BLaER1 treated with 17β-estradiol and CSF1 and Interleukin-3, amounts not matched to agents 10 nM and 100 nM (cell line): ENCODE data around the gene TMEM231.
"Not testable (repeated sequence)": the region's sequence is repeated elsewhere in the genome, so short reads cannot be mapped to it uniquely, and the experiment has no call there.

ENCODE experiments used
- H3K27ac ChIP-seq, 11 experiments: shearing (Covaris generic); formaldehyde crosslinking; 2 replicates each; pipeline ENCODE4 v1.8.1; 2022
- H3K27me3 ChIP-seq, 11 experiments: shearing (Covaris generic); formaldehyde crosslinking; 2 replicates each; pipeline ENCODE4 v1.8.1; 2022
- H3K36me3 ChIP-seq, 11 experiments: shearing (Covaris generic); formaldehyde crosslinking; 2 replicates each; pipeline ENCODE4 v1.8.1; 2022
- H3K4me1 ChIP-seq, 10 experiments: shearing (Covaris generic); formaldehyde crosslinking; 2 replicates each; pipeline ENCODE4 v1.8.1; 2022
- H3K4me2 ChIP-seq, 11 experiments: shearing (Covaris generic); formaldehyde crosslinking; 2 replicates each; pipeline ENCODE4 v1.8.1; 2022
- H3K4me3 ChIP-seq, 10 experiments: shearing (Covaris generic); formaldehyde crosslinking; 2 replicates each; pipeline ENCODE4 v1.8.1; 2022
- H3K9ac ChIP-seq, 11 experiments: shearing (Covaris generic); formaldehyde crosslinking; 2 replicates each; pipeline ENCODE4 v1.8.1; 2022
- H3K9me3 ChIP-seq, 11 experiments: shearing (Covaris generic); formaldehyde crosslinking; replicated peaks in 1 of 11; 2 replicates each; pipeline ENCODE4 v1.8.1; 2022
- H4K20me1 ChIP-seq, 11 experiments: shearing (Covaris generic); formaldehyde crosslinking; 2 replicates each; pipeline ENCODE4 v1.8.1; 2022
- Cebpa-rat ChIP-seq, 11 experiments: shearing (Covaris generic); IDR thresholded peaks; 2 replicates each; pipeline ENCODE4 v1.8.1; 2022

Gene TMEM231

GRCh38 chr16:75529959-75530358 lies 26.1 kb downstream of the TMEM231 start:
- no peak overlapping the region for H3K27ac ChIP-seq
- no peaks in the 10 kb centered on the region for H3K27me3 ChIP-seq
- H3K9ac ChIP-seq = no peak overlapping the region
- peaks cover 4 to 20% (median 11%) of the 10 kb centered on the region in 10 experiments; a peak in 17 of 20 replicates for H3K4me1 ChIP-seq
- TF ChIP-seq Cebpa-rat (IDR thresholded peaks at IDR 0.05) = no peak
- peaks cover 0 to 20% (median 8%) of the 10 kb centered on the region in 11 experiments; a peak in 6 of 22 replicates for H3K9me3 ChIP-seq
- H3K4me3 ChIP-seq = no peak overlapping the region
- peaks cover 0 to 5% (median 0%) of the 10 kb centered on the region in 11 experiments; a peak in 1 of 22 replicates for H3K36me3 ChIP-seq
- H3K4me2 ChIP-seq = no peak overlapping the region
- peaks cover 0 to 9% (median 0%) of the 10 kb centered on the region in 11 experiments; a peak in 1 of 22 replicates for H4K20me1 ChIP-seq

- H4K20me1 ChIP-seq = peaks cover 0 to 9% (median 0%) of the 10 kb centered on the region in 11 experiments; a peak in 1 of 22 replicates
- no peak overlapping the region for H3K9ac ChIP-seq
- peaks cover 3 to 14% (median 4%) of the 10 kb centered on the region in 10 experiments; a peak in 17 of 20 replicates for H3K4me1 ChIP-seq
- H3K36me3 ChIP-seq = peaks cover 0 to 5% (median 0%) of the 10 kb centered on the region in 11 experiments; a peak in 1 of 22 replicates
- H3K27me3 ChIP-seq = no peaks in the 10 kb centered on the region
- no peak overlapping the region for H3K4me3 ChIP-seq
- no peak overlapping the region for H3K27ac ChIP-seq
- H3K9me3 ChIP-seq = peaks cover 0 to 20% (median 8%) of the 10 kb centered on the region in 11 experiments; a peak in 6 of 22 replicates
- no peak overlapping the region for H3K4me2 ChIP-seq
- TF ChIP-seq Cebpa-rat (IDR thresholded peaks at IDR 0.05) = no peak
These were observed 26.8 kb downstream of the TMEM231 start for GRCh38 chr16:75529056-75529905.

DNA sequence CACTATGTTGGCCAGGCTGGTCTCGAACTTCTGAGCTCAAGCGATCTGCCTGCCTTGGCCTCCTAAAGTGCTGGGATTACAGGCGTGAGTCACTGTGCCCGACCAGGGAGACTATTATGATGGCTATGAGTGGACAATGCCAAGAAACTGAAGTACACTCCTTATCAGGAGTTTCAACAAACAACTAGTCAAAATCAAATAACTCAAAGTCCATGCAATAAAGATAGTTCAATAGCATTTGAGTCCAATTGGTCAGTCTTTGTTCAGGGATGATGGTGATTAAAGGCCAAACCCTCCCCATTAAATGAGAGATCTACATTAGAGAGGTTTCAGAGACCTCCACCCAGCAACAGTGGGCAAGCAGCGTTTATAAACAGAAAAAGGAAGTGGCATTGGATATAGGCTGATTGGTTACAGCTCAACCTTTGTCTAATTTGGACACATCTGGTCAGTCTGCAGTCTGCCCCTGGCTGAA lies 28.2 kb downstream of the TMEM231 start:
- H3K4me1 ChIP-seq = peaks cover 0 to 11% (median 2%) of the 10 kb centered on the region in 10 experiments; a peak in 5 of 20 replicates
- H4K20me1 ChIP-seq = peaks cover 0 to 9% (median 0%) of the 10 kb centered on the region in 11 experiments; a peak in 1 of 22 replicates
- no peak overlapping the region for H3K4me3 ChIP-seq
- no peak overlapping the region for H3K9ac ChIP-seq
- H3K27me3 ChIP-seq = no peaks in the 10 kb centered on the region
- 0 out of 22 replicates have a peak overlapping the region, but pooled peaks of 1 of the 11 experiments have one; percentile 5 for H3K27ac ChIP-seq
- peak overlapping the region in 3 of 11 experiments; percentile 10 to 45 (median 15); a peak in 3 of 22 replicates for H3K4me2 ChIP-seq
- no peak for TF ChIP-seq Cebpa-rat (IDR thresholded peaks at IDR 0.05)
- peaks cover 0 to 5% (median 0%) of the 10 kb centered on the region in 11 experiments; a peak in 1 of 22 replicates for H3K36me3 ChIP-seq
- peaks cover 0 to 20% (median 8%) of the 10 kb centered on the region in 11 experiments; a peak in 6 of 22 replicates for H3K9me3 ChIP-seq

- Histone ChIP-seq H3K4me2 (no peak overlapping the region), H3K4me1 (peaks cover 0 to 11% (median 4%) of the 10 kb centered on the region in 10 experiments; a peak in 5 of 20 replicates), H3K4me3 (no peak overlapping the region), H3K27ac (no peak overlapping the region), H3K9ac (no peak overlapping the region), H3K9me3 (peaks cover 0 to 20% (median 8%) of the 10 kb centered on the region in 11 experiments; a peak in 6 of 22 replicates), H4K20me1 (no peaks in the 10 kb centered on the region), H3K36me3 (peaks cover 0 to 5% (median 0%) of the 10 kb centered on the region in 11 experiments; a peak in 1 of 22 replicates), H3K27me3 (no peaks in the 10 kb centered on the region)
- TF ChIP-seq Cebpa-rat (IDR thresholded peaks at IDR 0.05) = no peak
These were observed 29.8 kb downstream of the TMEM231 start for GRCh38 chr16:75526032-75526790.

GRCh38 chr16:75519175-75519574 lies 36.9 kb downstream of the TMEM231 start:
- Histone ChIP-seq H3K4me3 (no peak overlapping the region), H3K4me1 (peaks cover 6 to 18% (median 10%) of the 10 kb centered on the region in 10 experiments; a peak in 16 of 20 replicates), H3K4me2 (no peak overlapping the region), H4K20me1 (no peaks in the 10 kb centered on the region), H3K9ac (no peak overlapping the region), H3K36me3 (0 out of 22 replicates have a peak, but pooled peaks cover 0 to 4% (median 0%) of the 10 kb centered on the region in 11 experiments), H3K27ac (no peak overlapping the region), H3K9me3 (peaks cover 0 to 6% (median 0%) of the 10 kb centered on the region in 11 experiments; a peak in 2 of 22 replicates), H3K27me3 (no peaks in the 10 kb centered on the region)
- TF ChIP-seq Cebpa-rat (IDR thresholded peaks at IDR 0.05) = no peak

DNA sequence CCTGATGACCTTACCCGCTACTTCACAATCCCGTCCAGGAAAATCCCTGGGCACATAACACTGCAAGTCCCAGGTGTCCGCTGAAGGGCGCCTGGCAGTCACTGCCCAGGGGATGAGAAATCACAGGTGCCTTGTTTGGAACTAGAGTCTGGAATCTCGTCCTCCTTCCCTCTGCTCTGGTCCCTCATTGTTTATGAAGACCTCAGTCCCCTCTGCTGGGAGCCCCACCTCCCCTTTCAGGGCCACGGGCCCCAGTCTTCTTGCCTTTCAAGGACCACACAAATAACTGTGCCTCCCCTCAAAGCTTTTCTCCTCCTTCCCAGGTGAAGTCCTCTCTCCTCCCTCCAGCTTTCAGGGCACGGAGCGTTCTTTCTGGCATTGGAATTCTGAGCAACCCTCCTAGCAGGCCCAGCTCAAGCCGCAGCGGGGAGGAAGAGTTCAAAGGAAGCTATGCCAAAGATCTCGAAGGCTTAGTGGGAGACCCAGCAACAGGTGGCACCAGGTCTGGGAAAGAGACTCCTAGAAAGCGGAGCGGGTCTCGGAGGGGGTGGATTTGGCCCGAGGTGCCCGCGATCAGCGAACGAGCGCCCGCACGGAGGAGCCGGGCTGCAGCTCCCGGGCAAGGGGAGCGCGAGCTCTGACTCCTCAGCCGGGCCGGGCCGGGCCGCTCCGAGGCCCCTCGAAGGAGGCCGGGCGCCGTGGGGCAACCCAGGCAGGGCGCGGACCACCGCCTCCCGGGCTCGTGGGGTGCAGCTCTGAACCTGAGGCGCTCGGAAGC lies 39.7 kb downstream of the TMEM231 start:
- not testable (repeated sequence) for H4K20me1 ChIP-seq, H3K36me3 ChIP-seq
- peak overlapping the region; percentile 75 to 92 (median 84) for H3K27ac ChIP-seq

GRCh38 chr16:75514296-75514695 lies 41.8 kb downstream of the TMEM231 start:
- Histone ChIP-seq H3K9me3 (peaks cover 0 to 24% (median 6%) of the 10 kb centered on the region in 11 experiments; a peak in 10 of 22 replicates), H3K4me3 (no peak overlapping the region), H3K9ac (no peak overlapping the region), H3K27ac (no peak overlapping the region), H3K4me2 (no peak overlapping the region), H3K27me3 (no peaks in the 10 kb centered on the region), H3K36me3 (peaks cover 0 to 5% (median 0%) of the 10 kb centered on the region in 11 experiments; a peak in 1 of 22 replicates), H3K4me1 (peaks cover 10 to 27% (median 19%) of the 10 kb centered on the region in 10 experiments; a peak in 19 of 20 replicates), H4K20me1 (no peaks in the 10 kb centered on the region)
- no peak for TF ChIP-seq Cebpa-rat (IDR thresholded peaks at IDR 0.05)

More for the DNA sequence above, 39.7 kb downstream of the TMEM231 start:
- H3K9me3 ChIP-seq = peaks cover 0 to 12% (median 5%) of the 10 kb centered on the region in 11 experiments; a peak in 5 of 22 replicates
- H3K27me3 ChIP-seq = not testable (repeated sequence)
- H3K4me3 ChIP-seq = peak overlapping the region; percentile 76 to 97 (median 88)
- H3K4me1 ChIP-seq = peaks cover 6 to 22% (median 17%) of the 10 kb centered on the region in 10 experiments; a peak in 18 of 20 replicates
- peak overlapping the region; percentile 83 to 98 (median 96) for H3K4me2 ChIP-seq
- H3K9ac ChIP-seq = peak overlapping the region; percentile 80 to 96 (median 89)
